Endothelial cell (in vitro differentiated cells): ENCODE measurements around the gene NEGR1. TPM values are rescaled to one million over a fixed set of nuclear protein-coding genes. Genes with fewer than 3 reads are reported as not detected.

ENCODE experiments used
- DNase-seq: peaks from one replicate; pipeline ENCODE4 v3.0.0; 2021; ENCODE audit warnings: low spot score
- H3K27ac Mint-ChIP-seq: one replicate; pipeline ENCODE4 v1.8.0; 2021; ENCODE audit warnings: mixed read lengths, inconsistent platforms; ENCODE audit not compliant: unreplicated experiment
- H3K27me3 Mint-ChIP-seq: one replicate; pipeline ENCODE4 v1.8.0; 2021; ENCODE audit warnings: mild to moderate bottlenecking, moderate library complexity, mixed read lengths, inconsistent platforms; ENCODE audit not compliant: unreplicated experiment
- H3K36me3 Mint-ChIP-seq: one replicate; pipeline ENCODE4 v1.8.0; 2021; ENCODE audit warnings: mild to moderate bottlenecking, low read depth, mixed read lengths, inconsistent platforms; ENCODE audit not compliant: unreplicated experiment
- H3K4me1 Mint-ChIP-seq: one replicate; pipeline ENCODE4 v1.8.0; 2021; ENCODE audit warnings: mild to moderate bottlenecking, mixed read lengths, inconsistent platforms; ENCODE audit not compliant: unreplicated experiment
- H3K4me3 Mint-ChIP-seq: one replicate; pipeline ENCODE4 v1.8.0; 2021; ENCODE audit warnings: mild to moderate bottlenecking, mixed read lengths, inconsistent platforms; ENCODE audit not compliant: unreplicated experiment
- H3K9me3 Mint-ChIP-seq: one replicate; pipeline ENCODE4 v1.8.0; 2021; ENCODE audit warnings: mixed read lengths, inconsistent platforms; ENCODE audit not compliant: unreplicated experiment
- total RNA-seq: library from RNA; stranded (reverse); fragmentation: NEBNext Ultra II Directional; extraction: Animal tissue kit (Norgen Biotek cat#: 25700); gene quantifications from one replicate; pipeline ENCODE4 v1.2.1, GENCODE V29; 2021; ENCODE audit not compliant: unreplicated experiment
- TF ChIP-seq, protein P1 (sequence below): fragments of 200-600 bp; sonication (generic); IDR thresholded peaks from one replicate; pipeline ENCODE4 v1.5.0; 2021; ENCODE audit warnings: antibody characterized with exemption; ENCODE audit not compliant: unreplicated experiment

Gene NEGR1
- total RNA-seq, 1 donor from 2014 or later, result 2.9 TPM

DNA sequence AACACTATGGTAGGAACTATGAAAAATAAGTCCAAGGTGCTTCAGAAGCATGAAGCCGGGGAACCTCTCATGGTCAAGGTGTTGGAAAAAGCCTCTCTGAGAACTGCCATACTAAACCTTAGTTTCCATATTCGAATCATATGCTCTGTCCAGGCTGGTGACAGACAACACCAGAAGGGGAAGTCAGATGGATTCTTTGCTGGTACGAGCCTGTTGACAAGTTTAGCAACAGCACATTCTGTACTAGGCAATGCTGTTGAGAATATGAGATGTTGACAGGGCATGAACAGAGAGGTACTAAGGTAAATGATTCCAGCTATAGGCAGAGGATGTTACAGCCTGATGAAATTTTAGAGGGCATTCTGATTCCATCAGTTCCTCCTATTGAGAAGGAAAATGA is 740.2 kb downstream of the NEGR1 start:
- H3K27ac Mint-ChIP-seq, result no peak overlapping the region
- H3K4me1 Mint-ChIP-seq, result no peaks in the 10 kb centered on the region
- TF ChIP-seq, protein P1, sequence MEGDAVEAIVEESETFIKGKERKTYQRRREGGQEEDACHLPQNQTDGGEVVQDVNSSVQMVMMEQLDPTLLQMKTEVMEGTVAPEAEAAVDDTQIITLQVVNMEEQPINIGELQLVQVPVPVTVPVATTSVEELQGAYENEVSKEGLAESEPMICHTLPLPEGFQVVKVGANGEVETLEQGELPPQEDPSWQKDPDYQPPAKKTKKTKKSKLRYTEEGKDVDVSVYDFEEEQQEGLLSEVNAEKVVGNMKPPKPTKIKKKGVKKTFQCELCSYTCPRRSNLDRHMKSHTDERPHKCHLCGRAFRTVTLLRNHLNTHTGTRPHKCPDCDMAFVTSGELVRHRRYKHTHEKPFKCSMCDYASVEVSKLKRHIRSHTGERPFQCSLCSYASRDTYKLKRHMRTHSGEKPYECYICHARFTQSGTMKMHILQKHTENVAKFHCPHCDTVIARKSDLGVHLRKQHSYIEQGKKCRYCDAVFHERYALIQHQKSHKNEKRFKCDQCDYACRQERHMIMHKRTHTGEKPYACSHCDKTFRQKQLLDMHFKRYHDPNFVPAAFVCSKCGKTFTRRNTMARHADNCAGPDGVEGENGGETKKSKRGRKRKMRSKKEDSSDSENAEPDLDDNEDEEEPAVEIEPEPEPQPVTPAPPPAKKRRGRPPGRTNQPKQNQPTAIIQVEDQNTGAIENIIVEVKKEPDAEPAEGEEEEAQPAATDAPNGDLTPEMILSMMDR, result no peak
- H3K27me3 Mint-ChIP-seq, result no peaks in the 10 kb centered on the region
- DNase-seq, result no peak
- H3K4me3 Mint-ChIP-seq, result no peak overlapping the region
- no peaks in the 10 kb centered on the region for H3K9me3 Mint-ChIP-seq
- no peaks in the 10 kb centered on the region for H3K36me3 Mint-ChIP-seq

DNA sequence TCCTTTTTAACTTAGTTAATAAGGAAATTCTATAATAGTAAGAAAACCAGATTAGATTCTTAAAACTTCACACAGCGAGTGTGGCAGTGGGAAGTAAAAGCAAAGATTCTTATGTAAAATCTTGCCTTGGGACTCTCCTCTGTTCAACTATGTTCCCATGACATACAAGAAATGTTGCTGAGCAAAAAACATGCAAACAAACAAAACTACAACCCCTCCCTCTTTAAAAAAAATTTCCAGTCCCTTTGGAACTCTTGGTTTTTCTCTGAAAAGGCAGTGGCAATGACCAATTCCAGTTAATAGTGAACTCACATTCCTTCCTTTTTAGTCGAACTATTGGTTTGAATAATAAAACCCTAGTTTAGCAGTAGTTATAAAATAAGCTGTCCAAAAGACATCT is 748.4 kb downstream of the NEGR1 start:
- Mint-ChIP-seq H3K4me3 (no peak overlapping the region), H3K27me3 (no peaks in the 10 kb centered on the region), H3K36me3 (no peaks in the 10 kb centered on the region), H3K27ac (no peak overlapping the region), H3K4me1 (no peaks in the 10 kb centered on the region), H3K9me3 (no peaks in the 10 kb centered on the region)
- no peak for DNase-seq
- TF ChIP-seq, protein P1, result no peak

DNA sequence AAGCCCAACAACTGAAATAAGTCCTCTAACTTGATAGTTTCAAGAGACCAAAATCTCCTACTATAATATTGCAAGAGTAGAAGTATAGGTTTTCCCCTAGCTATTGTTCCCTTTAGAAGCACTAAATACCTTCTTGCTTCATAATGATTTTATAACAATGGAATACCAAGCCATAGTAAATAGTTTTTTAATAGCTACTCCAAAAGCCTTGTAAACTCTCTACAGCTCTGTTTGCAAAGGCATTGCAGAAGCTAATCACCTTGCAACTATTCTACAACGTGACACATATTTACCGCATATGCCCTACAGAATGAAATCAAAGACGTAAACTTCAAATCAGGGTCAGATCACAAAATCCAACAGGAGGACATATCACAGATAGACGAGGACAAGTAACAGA is 750.0 kb downstream of the NEGR1 start:
- TF ChIP-seq, protein P1, result no peak
- Mint-ChIP-seq H3K9me3 (no peaks in the 10 kb centered on the region), H3K27ac (no peak overlapping the region), H3K36me3 (no peaks in the 10 kb centered on the region), H3K4me3 (no peak overlapping the region), H3K27me3 (no peaks in the 10 kb centered on the region), H3K4me1 (no peaks in the 10 kb centered on the region)
- no peak for DNase-seq

DNA sequence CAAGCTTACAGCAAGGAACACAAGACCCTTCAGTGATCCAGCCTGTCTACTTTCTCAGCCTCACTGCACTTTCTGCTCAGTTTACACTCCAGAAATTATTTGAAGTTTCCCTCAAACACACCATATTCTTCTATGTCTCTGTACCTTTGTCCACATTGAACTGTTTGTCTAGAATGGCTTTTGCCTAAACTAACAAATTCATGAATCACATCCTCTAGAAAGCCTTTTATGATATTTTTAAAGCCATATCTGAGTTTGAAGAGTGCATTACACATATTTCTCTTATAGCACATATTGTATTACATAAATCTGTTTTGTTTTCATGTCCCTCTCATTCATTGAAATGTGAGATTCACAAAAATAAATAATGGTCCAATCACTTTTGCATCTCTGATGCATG is 755.5 kb downstream of the NEGR1 start:
- H3K36me3 Mint-ChIP-seq, result no peaks in the 10 kb centered on the region

DNA sequence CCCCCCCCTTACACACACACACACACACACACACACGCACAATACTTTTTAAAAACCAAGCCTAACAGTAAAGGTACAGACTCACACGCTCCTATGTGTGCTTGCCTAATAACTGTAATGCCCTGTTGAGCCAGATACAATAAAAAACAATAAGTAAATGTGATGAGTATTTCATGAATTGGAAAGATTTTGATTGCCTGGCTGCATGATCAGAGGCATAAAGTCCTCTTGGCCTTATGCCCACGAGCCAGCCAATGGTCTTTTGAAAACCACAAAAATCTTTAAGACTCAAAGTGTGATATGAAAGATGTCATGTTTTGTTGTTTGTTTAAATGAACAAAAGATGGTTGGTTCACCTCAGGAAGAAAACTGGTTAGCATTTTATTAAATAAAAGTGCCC is 759.6 kb downstream of the NEGR1 start:
- DNase-seq, result no peak
- no peaks in the 10 kb centered on the region for H3K4me1 Mint-ChIP-seq
- no peak overlapping the region for H3K27ac Mint-ChIP-seq
- no peaks in the 10 kb centered on the region for H3K36me3 Mint-ChIP-seq
- no peaks in the 10 kb centered on the region for H3K27me3 Mint-ChIP-seq
- TF ChIP-seq, protein P1, result no peak
- no peak overlapping the region for H3K4me3 Mint-ChIP-seq
- no peaks in the 10 kb centered on the region for H3K9me3 Mint-ChIP-seq

More for the DNA sequence above, 755.5 kb downstream of the NEGR1 start:
- Mint-ChIP-seq H3K27me3 (no peaks in the 10 kb centered on the region), H3K9me3 (no peaks in the 10 kb centered on the region), H3K4me3 (no peak overlapping the region), H3K4me1 (no peaks in the 10 kb centered on the region), H3K27ac (no peak overlapping the region)
- TF ChIP-seq, protein P1, result no peak
- no peak for DNase-seq
